Activated gamma-delta T cell (primary cell): ENCODE measurements around the gene GP5.

Source experiments
- DNase-seq: peaks from one replicate; lab custom pipeline; 2025; lab: John Stamatoyannopoulos, UW
- total RNA-seq, 2 donors: gene quantifications; one replicate each; lab custom pipeline; 2026; lab: John Stamatoyannopoulos, UW

The GP5 gene, protein sequence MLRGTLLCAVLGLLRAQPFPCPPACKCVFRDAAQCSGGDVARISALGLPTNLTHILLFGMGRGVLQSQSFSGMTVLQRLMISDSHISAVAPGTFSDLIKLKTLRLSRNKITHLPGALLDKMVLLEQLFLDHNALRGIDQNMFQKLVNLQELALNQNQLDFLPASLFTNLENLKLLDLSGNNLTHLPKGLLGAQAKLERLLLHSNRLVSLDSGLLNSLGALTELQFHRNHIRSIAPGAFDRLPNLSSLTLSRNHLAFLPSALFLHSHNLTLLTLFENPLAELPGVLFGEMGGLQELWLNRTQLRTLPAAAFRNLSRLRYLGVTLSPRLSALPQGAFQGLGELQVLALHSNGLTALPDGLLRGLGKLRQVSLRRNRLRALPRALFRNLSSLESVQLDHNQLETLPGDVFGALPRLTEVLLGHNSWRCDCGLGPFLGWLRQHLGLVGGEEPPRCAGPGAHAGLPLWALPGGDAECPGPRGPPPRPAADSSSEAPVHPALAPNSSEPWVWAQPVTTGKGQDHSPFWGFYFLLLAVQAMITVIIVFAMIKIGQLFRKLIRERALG
- total RNA-seq, result 2.9 to 7.2 reads per million in 2 donors

- DNase-seq, result no peak
Measured at GRCh38 chr3:194399166-194399565, at the start of gene GP5. Gene GP5 (minus strand): TSS chr3:194399266. CDS start chr3:194398282, 984 bp downstream.

- DNase-seq, result no peak
Measured at GRCh38 chr3:194447657-194448056, 48.6 kb upstream of the GP5 start.

DNA sequence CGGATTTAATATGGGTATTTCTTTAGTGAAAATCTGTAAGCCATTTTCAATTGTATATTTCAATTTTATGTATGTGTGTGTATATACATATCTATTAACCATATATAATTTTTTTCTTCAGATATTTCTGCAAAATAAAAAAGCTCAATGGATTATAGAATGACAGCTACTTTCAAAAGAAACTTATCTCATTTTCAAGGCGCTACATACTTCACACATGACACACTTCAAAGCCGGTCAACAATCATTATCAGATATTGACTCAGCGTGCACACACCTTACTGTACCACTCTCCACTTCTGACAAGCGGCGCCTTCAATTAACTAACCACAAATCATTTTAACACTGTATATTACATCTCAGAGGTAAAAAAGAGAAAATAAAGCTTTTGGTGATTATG is 48.1 kb upstream of the GP5 start:
- no peak for DNase-seq

DNA sequence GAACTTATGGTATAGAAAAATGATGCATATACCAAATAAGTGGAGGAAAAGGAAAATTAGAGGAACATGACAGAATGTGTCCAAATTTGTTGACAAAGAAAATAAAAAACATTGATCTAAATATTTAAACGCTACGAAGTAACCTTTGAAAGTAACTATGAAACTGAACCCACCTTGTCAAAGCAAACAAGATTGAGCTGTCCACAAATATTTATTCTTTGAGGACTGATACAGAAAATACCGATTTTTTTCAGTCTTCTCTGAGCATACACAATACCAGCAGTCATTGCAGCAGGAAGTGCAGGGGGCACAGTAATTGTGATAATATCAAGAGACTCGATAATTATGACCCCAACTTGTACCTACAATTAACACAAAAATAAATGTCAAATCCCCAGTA is 47.7 kb upstream of the GP5 start:
- no peak for DNase-seq

GRCh38 chr3:194446172-194446571 is 47.1 kb upstream of the GP5 start:
- DNase-seq, result no peak

GRCh38 chr3:194443901-194444300 is 44.8 kb upstream of the GP5 start:
- DNase-seq, result no peak

- DNase-seq, result no peak
Measured at GRCh38 chr3:194440756-194441155, 41.7 kb upstream of the GP5 start.

- DNase-seq, result no peak
Measured at GRCh38 chr3:194439881-194440550, 41.0 kb upstream of the GP5 start.

DNA sequence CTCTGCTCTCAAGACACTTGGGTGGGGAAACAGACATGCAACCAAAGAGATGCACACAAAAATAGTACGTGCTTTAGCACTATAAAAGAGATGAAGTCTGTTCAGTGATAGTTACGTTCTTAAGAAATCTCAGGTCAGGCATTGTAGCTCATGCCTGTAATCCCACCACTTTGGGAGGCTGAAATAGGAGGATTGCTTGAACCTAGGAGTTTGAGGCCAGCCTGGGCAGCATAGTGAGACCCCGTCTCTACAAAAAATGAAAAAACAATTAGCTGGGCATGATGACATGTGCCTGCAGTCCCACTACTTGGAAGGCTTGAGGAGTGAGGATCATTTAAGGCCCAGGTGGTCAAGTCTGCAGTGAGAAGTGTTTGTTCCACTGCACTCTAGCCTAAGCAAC is 35.4 kb upstream of the GP5 start:
- no peak for DNase-seq

- DNase-seq, result no peak
Measured at GRCh38 chr3:194431554-194431953, 32.5 kb upstream of the GP5 start.

- DNase-seq, result no peak
Measured at GRCh38 chr3:194425399-194425798, 26.3 kb upstream of the GP5 start.

DNA sequence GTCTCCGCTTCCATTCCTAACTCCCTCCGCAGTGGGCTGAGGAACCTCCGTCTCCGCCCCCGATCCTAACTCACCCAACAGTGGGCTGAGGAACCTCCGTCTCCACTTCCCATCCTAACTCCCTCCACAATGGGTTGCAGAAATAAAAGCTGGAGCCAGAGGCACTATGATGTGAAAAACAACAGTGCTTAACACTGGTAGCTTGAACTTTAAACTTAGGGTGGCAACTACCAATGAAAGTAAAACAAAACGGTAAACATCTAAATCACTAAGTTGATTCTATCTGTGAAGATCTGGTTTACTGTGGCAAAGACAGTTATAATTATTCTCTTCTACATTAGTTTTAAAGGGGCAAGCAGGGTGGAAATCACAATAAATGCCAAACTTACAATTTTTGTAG is 25.9 kb upstream of the GP5 start:
- no peak for DNase-seq

DNA sequence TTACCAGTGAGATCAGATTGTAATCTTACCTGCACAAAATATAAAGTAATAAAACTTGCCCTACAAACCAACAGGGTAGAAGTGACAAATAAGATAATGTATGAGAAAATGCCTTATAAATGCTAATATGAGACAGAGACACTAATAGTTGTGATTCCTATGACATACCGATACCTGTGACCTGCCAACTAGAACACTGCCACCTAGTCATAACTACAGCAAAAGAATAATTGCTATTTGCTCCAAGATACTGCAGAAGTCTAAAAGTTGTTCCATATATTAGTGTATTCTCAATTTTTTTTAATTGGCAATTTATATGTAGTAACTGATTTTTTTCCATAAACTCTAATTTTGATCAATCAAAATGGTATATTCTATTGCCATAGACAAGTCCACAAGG is 25.3 kb upstream of the GP5 start:
- DNase-seq, result no peak

- DNase-seq, result no peak
Measured at GRCh38 chr3:194423317-194423716, 24.3 kb upstream of the GP5 start.

GRCh38 chr3:194422188-194422587 is 23.1 kb upstream of the GP5 start:
- DNase-seq, result no peak

DNA sequence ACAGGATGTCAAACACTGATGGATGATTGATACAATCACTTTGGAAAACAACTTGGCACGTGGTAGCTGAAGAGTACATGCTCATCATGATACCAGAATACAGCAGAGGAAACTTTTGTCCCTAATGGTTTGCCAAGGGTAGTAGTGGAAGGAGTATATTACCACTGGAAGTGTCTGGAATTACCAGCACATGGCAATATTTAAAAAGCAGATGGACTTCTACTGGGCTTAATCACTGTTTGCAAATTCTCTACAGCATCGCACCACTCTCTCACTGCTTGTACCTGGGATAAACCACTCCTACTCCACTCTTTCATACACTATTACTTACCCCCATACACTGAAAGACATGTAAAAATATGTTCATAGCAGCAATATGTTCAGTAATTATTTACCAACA is 19.6 kb upstream of the GP5 start:
- no peak for DNase-seq

GRCh38 chr3:194407423-194407822 is 8.4 kb upstream of the GP5 start:
- DNase-seq, result no peak

- no peak for DNase-seq
Measured at GRCh38 chr3:194405766-194406165, 6.7 kb upstream of the GP5 start.

DNA sequence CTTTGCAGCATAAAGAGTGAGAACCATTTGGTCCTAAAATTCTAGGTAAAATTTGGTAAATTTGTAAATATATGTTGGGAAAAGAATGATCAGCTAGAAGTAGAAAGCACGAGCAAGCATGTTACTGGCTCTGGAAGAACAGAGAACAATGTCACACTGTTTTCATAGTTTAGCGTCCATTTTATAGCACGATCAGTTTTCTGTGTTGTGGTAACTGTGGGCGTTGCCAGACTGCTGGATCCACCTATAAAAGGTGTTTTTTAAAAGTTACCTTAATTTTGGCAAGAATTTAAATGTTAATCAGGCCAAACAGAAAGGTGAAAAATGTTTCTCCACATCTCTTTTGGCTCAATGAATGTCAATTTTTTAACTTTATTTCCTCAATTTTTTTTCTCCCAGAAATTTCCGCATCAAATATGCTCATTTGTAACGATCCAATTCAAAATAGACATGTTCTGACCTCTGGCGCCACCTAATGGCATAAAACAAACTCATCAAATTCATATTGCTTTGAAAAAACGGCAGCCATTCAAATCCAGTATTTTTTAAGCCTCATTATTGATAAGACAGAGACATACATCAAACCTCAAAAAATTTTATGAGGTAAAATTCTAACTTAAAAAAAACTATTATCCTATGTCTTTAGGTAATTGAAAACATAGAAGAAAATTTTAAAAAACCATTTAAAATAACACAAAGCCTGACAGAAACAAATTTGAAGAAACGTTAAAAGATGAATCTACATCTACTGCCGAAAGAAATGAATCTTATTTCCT is 5.5 kb upstream of the GP5 start:
- no peak for DNase-seq

- no peak for DNase-seq
Measured at GRCh38 chr3:194401868-194402329, 2.8 kb upstream of the GP5 start.

- DNase-seq, result no peak
Measured at GRCh38 chr3:194401346-194401745, 2.3 kb upstream of the GP5 start.

DNA sequence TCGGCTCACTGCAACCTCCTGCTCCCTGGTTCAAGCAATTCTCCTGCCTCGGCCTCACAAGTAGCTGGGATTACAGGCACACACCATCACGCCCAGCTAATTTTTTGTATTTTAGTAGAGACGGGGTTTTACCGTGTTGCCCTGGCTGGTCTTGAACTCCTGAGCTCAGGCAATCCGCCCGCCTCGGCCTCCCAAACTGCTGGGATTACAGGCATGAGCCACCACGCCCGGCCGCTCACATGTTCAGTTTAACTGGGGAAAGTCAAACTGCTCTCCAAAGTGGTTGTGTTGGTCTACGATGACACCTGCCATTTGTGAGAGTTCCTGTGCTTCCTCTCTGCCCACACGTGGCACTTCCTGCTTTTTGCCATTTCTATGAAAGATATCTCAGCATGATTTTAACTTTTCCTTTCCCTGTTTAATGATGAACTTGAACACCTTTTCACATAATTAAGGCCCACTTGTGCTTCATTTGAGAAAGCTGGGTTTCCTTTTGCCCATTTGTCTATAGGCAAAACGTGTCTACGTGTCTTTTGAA is 877 bp upstream of the GP5 start:
- no peak for DNase-seq
